HEK293 (cell line): ENCODE data around the gene BTD.

ENCODE experiments used
- CTCF ChIA-PET: fragments of 350-600 bp; formaldehyde crosslinking; extraction: SDS; loops from one replicate; lab custom pipeline; 2021; ENCODE audit warnings: antibody characterized with exemption; lab: Yijun Ruan, JAX
- POLR2A ChIA-PET: fragments of 300-600 bp; formaldehyde crosslinking; extraction: SDS; loops from one replicate; lab custom pipeline; 2020; ENCODE audit warnings: antibody characterized with exemption, inconsistent platforms; lab: Yijun Ruan, JAX
- H3K27ac ChIP-seq: fragments of 200-500 bp; sonication (Bioruptor generic); 2 replicates; pipeline ENCODE4 v1.5.1; 2014; ENCODE audit warnings: low read depth, low read length, control low read depth, inconsistent platforms; ENCODE audit errors: extremely low read depth
- H3K36me3 ChIP-seq, 2 experiments: fragments of 200-500 bp in 1 of 2; sonication (Bioruptor generic) in 1 of 2; 1 replicate in 1 of 2; 2 replicates in 1 of 2; pipeline ENCODE4 v1.5.1; 2014 to 2017; ENCODE audit warnings: inconsistent platforms in 2 of 2, low read length in 2 of 2; ENCODE audit not compliant: control insufficient read depth in 2 of 2, insufficient read depth in 1 of 2
- H3K4me1 ChIP-seq: fragments of 200-500 bp; sonication (Bioruptor generic); 2 replicates; pipeline ENCODE4 v1.5.1; 2014; ENCODE audit warnings: mild to moderate bottlenecking, low read length, inconsistent platforms; ENCODE audit not compliant: control insufficient read depth, insufficient read depth
- H3K4me3 ChIP-seq: 2 replicates; pipeline ENCODE4 v1.5.1; 2011; ENCODE audit warnings: low read depth, mild to moderate bottlenecking, control low read depth, low read length, moderate library complexity
- H3K9me3 ChIP-seq: fragments of 200-500 bp; sonication (Bioruptor generic); 2 replicates; pipeline ENCODE4 v1.5.1; 2014; ENCODE audit warnings: low read depth, low read length, inconsistent platforms; ENCODE audit not compliant: control insufficient read depth, insufficient read depth
- BCL11A ChIP-seq: fragments of 450-650 bp; formaldehyde crosslinking; IDR thresholded peaks from 2 replicates; pipeline ENCODE4 v1.5.1; 2016; ENCODE audit warnings: low read depth, missing biosample characterization, missing genetic modification characterization
- KLF1 ChIP-seq: fragments of 450-650 bp; formaldehyde crosslinking; IDR thresholded peaks from 2 replicates; pipeline ENCODE4 v1.5.1; 2016; ENCODE audit warnings: missing biosample characterization, missing genetic modification characterization
- MYNN ChIP-seq: fragments of 450-650 bp; formaldehyde crosslinking; IDR thresholded peaks from 2 replicates; pipeline ENCODE4 v1.5.1; 2016; ENCODE audit warnings: missing biosample characterization, missing genetic modification characterization, borderline replicate concordance
- OVOL3 ChIP-seq: fragments of 450-650 bp; formaldehyde crosslinking; IDR thresholded peaks from 2 replicates; pipeline ENCODE4 v1.5.1; 2016; ENCODE audit warnings: missing biosample characterization, missing genetic modification characterization
- SP7 ChIP-seq: fragments of 450-650 bp; formaldehyde crosslinking; IDR thresholded peaks from 2 replicates; pipeline ENCODE4 v1.5.1; 2016; ENCODE audit warnings: missing biosample characterization, missing genetic modification characterization
- YY1 ChIP-seq: fragments of 450-650 bp; formaldehyde crosslinking; IDR thresholded peaks from 2 replicates; pipeline ENCODE4 v1.5.1; 2018; ENCODE audit warnings: missing biosample characterization, missing genetic modification characterization
- ZBTB48 ChIP-seq: fragments of 450-650 bp; formaldehyde crosslinking; IDR thresholded peaks from 2 replicates; pipeline ENCODE4 v1.5.1; 2016; ENCODE audit warnings: missing biosample characterization, missing genetic modification characterization
- ZFHX2 ChIP-seq: fragments of 450-650 bp; formaldehyde crosslinking; conservative IDR thresholded peaks from 2 replicates; pipeline ENCODE4 v1.5.1; 2016; ENCODE audit warnings: missing biosample characterization, missing genetic modification characterization
- ZIC2 ChIP-seq: fragments of 450-650 bp; formaldehyde crosslinking; IDR thresholded peaks from 2 replicates; pipeline ENCODE4 v1.5.1; 2016; ENCODE audit warnings: missing biosample characterization, missing genetic modification characterization
- ZNF138 ChIP-seq: fragments of 450-650 bp; formaldehyde crosslinking; IDR thresholded peaks from 2 replicates; pipeline ENCODE4 v1.5.1; 2016; ENCODE audit warnings: missing biosample characterization, missing genetic modification characterization, borderline replicate concordance
- ZNF146 ChIP-seq: fragments of 450-650 bp; formaldehyde crosslinking; IDR thresholded peaks from 2 replicates; pipeline ENCODE4 v1.5.1; 2016; ENCODE audit warnings: missing biosample characterization, missing genetic modification characterization
- ZNF155 ChIP-seq: fragments of 450-650 bp; formaldehyde crosslinking; IDR thresholded peaks from 2 replicates; pipeline ENCODE4 v1.5.1; 2016; ENCODE audit warnings: missing biosample characterization, missing genetic modification characterization
- ZNF174 ChIP-seq: fragments of 450-650 bp; formaldehyde crosslinking; IDR thresholded peaks from 2 replicates; pipeline ENCODE4 v1.5.0; 2017; ENCODE audit warnings: missing biosample characterization, mild to moderate bottlenecking, missing genetic modification characterization
- ZNF274 ChIP-seq, 2 experiments: fragments of 200-500 bp in 1 of 2; fragments of 450-650 bp in 1 of 2; sonication (Bioruptor generic) in 1 of 2; formaldehyde crosslinking in 1 of 2; IDR thresholded peaks; 2 replicates each; pipeline versions ENCODE4 v1.5.1 to v1.6.1; 2014 to 2016; ENCODE audit warnings: borderline replicate concordance in 1 of 2, inconsistent platforms in 1 of 2, low read length in 1 of 2, missing biosample characterization in 1 of 2, missing genetic modification characterization in 1 of 2
- ZNF335 ChIP-seq: fragments of 450-650 bp; formaldehyde crosslinking; conservative IDR thresholded peaks from 2 replicates; pipeline ENCODE4 v1.5.1; 2016; ENCODE audit warnings: missing biosample characterization, missing genetic modification characterization
- ZNF350 ChIP-seq: fragments of 450-650 bp; formaldehyde crosslinking; IDR thresholded peaks from 2 replicates; pipeline ENCODE4 v1.5.0; 2017; ENCODE audit warnings: missing biosample characterization, mild to moderate bottlenecking, missing genetic modification characterization
- ZNF37A ChIP-seq: fragments of 450-650 bp; IDR thresholded peaks from 2 replicates; pipeline ENCODE4 v1.5.1; 2018; ENCODE audit warnings: missing biosample characterization, missing genetic modification characterization
- ZNF433 ChIP-seq: fragments of 450-650 bp; formaldehyde crosslinking; IDR thresholded peaks from 2 replicates; pipeline ENCODE4 v1.5.1; 2016; ENCODE audit warnings: missing biosample characterization, missing genetic modification characterization, low read depth
- ZNF501 ChIP-seq: fragments of 450-650 bp; formaldehyde crosslinking; IDR thresholded peaks from 2 replicates; pipeline ENCODE4 v1.5.1; 2016; ENCODE audit warnings: missing biosample characterization, missing genetic modification characterization
- ZNF510 ChIP-seq: fragments of 450-650 bp; formaldehyde crosslinking; IDR thresholded peaks from 2 replicates; pipeline ENCODE4 v1.5.1; 2018; ENCODE audit warnings: mild to moderate bottlenecking, missing genetic modification characterization, missing biosample characterization; ENCODE audit not compliant: insufficient replicate concordance
- ZNF555 ChIP-seq: fragments of 450-650 bp; formaldehyde crosslinking; conservative IDR thresholded peaks from 2 replicates; pipeline ENCODE4 v1.5.1; 2017; ENCODE audit warnings: missing biosample characterization, mild to moderate bottlenecking, missing genetic modification characterization, inconsistent platforms
- ZNF558 ChIP-seq: fragments of 450-650 bp; formaldehyde crosslinking; IDR thresholded peaks from 2 replicates; pipeline ENCODE4 v1.5.1; 2016; ENCODE audit warnings: missing biosample characterization, missing genetic modification characterization
- ZNF585B ChIP-seq: fragments of 450-650 bp; formaldehyde crosslinking; IDR thresholded peaks from 2 replicates; pipeline ENCODE4 v1.5.1; 2016; ENCODE audit warnings: missing biosample characterization, missing genetic modification characterization
- ZNF629 ChIP-seq: fragments of 450-650 bp; formaldehyde crosslinking; IDR thresholded peaks from 2 replicates; pipeline ENCODE4 v1.5.1; 2017; ENCODE audit warnings: missing biosample characterization, missing genetic modification characterization
- ZNF707 ChIP-seq: fragments of 450-650 bp; formaldehyde crosslinking; IDR thresholded peaks from 2 replicates; pipeline ENCODE4 v1.5.1; 2016; ENCODE audit warnings: missing biosample characterization, missing genetic modification characterization
- ZNF785 ChIP-seq: fragments of 450-650 bp; formaldehyde crosslinking; IDR thresholded peaks from 2 replicates; pipeline ENCODE4 v1.5.1; 2016; ENCODE audit warnings: missing biosample characterization, missing genetic modification characterization
- ZNF792 ChIP-seq: fragments of 450-650 bp; formaldehyde crosslinking; IDR thresholded peaks from 2 replicates; pipeline ENCODE4 v1.5.1; 2016; ENCODE audit warnings: missing biosample characterization, missing genetic modification characterization
- ZNF843 ChIP-seq: fragments of 450-650 bp; formaldehyde crosslinking; IDR thresholded peaks from 2 replicates; pipeline ENCODE4 v1.5.1; 2016; ENCODE audit warnings: missing biosample characterization, missing genetic modification characterization
- ZSCAN16 ChIP-seq: fragments of 450-650 bp; formaldehyde crosslinking; IDR thresholded peaks from 2 replicates; pipeline ENCODE4 v1.5.1; 2016; ENCODE audit warnings: missing biosample characterization, missing genetic modification characterization
- TF ChIP-seq, protein P1 (sequence below): fragments of 450-650 bp; formaldehyde crosslinking; IDR thresholded peaks from 2 replicates; pipeline ENCODE4 v1.5.1; 2016; ENCODE audit warnings: missing biosample characterization, missing genetic modification characterization
- TF ChIP-seq, protein P2 (sequence below): fragments of 450-650 bp; IDR thresholded peaks from 2 replicates; pipeline ENCODE4 v1.5.1; 2018; ENCODE audit warnings: missing biosample characterization, mild to moderate bottlenecking, missing genetic modification characterization
- TF ChIP-seq, protein P3 (sequence below): fragments of 450-650 bp; formaldehyde crosslinking; IDR thresholded peaks from 2 replicates; pipeline ENCODE4 v1.5.1; 2016; ENCODE audit warnings: missing biosample characterization, missing genetic modification characterization, low read depth
- TF ChIP-seq, protein P4 (sequence below): fragments of 450-650 bp; formaldehyde crosslinking; IDR thresholded peaks from 2 replicates; pipeline ENCODE4 v1.5.1; 2016; ENCODE audit warnings: missing biosample characterization, missing genetic modification characterization

BTD gene

DNA sequence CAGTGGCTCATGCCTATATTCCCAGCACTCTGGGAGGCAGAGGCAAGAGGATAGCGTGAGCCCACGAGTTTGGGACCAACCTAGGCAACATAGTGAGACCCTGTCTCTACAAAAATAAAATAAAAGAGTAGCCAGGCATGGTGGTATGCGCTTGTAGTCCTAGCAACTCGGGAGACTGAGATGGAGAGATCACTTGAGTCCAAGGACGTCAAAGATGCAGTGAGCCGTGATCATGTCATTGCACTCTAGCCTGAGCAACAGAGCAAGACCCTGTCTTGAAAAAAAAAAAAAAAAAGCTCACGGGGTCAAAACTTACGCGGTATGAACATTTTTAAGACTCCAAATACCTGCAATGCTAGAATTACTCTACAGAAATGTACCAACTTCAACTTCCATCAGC, 43.0 kb upstream of the BTD start:
- CTCF ChIA-PET = interaction anchor here (0.6 to 1.8 kb wide), 8 partner anchors 10 to 450 kb away, joined by 3 to 4 read pairs (median 3); no protein-coding TSS in a partner anchor
- H3K27ac ChIP-seq = no peak overlapping the region
- no peaks in the 10 kb centered on the region for H3K9me3 ChIP-seq
- H3K4me3 ChIP-seq = no peak overlapping the region
- TF ChIP-seq YY1 (no peak), ZNF155 (no peak), ZIC2 (tag by site-specific recombination) (no peak), ZNF335 (tag by site-specific recombination) (no peak), ZNF510 (tag by site-specific recombination) (no peak), ZNF138 (tag by site-specific recombination) (no peak), ZNF707 (tag by site-specific recombination) (no peak), KLF1 (tag by site-specific recombination) (no peak), ZNF843 (tag by site-specific recombination) (no peak), ZNF433 (no peak), BCL11A (no peak), ZNF37A (no peak), ZNF274 (IDR thresholded peaks at IDR 0.05; ENCODE audit: low read length) (no peak), ZNF274 (tag by site-specific recombination; IDR thresholded peaks at IDR 0.05; ENCODE audit: borderline replicate concordance) (no peak), ZNF629 (tag by site-specific recombination) (no peak), ZNF792 (tag by site-specific recombination) (no peak), ZNF350 (no peak), ZNF174 (tag by site-specific recombination) (no peak)
- TF ChIP-seq, protein P1, sequence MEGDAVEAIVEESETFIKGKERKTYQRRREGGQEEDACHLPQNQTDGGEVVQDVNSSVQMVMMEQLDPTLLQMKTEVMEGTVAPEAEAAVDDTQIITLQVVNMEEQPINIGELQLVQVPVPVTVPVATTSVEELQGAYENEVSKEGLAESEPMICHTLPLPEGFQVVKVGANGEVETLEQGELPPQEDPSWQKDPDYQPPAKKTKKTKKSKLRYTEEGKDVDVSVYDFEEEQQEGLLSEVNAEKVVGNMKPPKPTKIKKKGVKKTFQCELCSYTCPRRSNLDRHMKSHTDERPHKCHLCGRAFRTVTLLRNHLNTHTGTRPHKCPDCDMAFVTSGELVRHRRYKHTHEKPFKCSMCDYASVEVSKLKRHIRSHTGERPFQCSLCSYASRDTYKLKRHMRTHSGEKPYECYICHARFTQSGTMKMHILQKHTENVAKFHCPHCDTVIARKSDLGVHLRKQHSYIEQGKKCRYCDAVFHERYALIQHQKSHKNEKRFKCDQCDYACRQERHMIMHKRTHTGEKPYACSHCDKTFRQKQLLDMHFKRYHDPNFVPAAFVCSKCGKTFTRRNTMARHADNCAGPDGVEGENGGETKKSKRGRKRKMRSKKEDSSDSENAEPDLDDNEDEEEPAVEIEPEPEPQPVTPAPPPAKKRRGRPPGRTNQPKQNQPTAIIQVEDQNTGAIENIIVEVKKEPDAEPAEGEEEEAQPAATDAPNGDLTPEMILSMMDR (tag by site-specific recombination) = no peak
- TF ChIP-seq, protein P2, sequence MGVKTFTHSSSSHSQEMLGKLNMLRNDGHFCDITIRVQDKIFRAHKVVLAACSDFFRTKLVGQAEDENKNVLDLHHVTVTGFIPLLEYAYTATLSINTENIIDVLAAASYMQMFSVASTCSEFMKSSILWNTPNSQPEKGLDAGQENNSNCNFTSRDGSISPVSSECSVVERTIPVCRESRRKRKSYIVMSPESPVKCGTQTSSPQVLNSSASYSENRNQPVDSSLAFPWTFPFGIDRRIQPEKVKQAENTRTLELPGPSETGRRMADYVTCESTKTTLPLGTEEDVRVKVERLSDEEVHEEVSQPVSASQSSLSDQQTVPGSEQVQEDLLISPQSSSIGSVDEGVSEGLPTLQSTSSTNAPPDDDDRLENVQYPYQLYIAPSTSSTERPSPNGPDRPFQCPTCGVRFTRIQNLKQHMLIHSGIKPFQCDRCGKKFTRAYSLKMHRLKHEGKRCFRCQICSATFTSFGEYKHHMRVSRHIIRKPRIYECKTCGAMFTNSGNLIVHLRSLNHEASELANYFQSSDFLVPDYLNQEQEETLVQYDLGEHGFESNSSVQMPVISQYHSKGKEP (tag by site-specific recombination) = no peak
- TF ChIP-seq, protein P3, sequence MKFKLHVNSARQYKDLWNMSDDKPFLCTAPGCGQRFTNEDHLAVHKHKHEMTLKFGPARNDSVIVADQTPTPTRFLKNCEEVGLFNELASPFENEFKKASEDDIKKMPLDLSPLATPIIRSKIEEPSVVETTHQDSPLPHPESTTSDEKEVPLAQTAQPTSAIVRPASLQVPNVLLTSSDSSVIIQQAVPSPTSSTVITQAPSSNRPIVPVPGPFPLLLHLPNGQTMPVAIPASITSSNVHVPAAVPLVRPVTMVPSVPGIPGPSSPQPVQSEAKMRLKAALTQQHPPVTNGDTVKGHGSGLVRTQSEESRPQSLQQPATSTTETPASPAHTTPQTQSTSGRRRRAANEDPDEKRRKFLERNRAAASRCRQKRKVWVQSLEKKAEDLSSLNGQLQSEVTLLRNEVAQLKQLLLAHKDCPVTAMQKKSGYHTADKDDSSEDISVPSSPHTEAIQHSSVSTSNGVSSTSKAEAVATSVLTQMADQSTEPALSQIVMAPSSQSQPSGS (tag by site-specific recombination) = no peak
- H3K36me3 ChIP-seq = peaks cover 8 to 31% of the 10 kb centered on the region in 2 experiments
- POLR2A ChIA-PET = no interaction called here
- H3K4me1 ChIP-seq = no peaks in the 10 kb centered on the region

DNA sequence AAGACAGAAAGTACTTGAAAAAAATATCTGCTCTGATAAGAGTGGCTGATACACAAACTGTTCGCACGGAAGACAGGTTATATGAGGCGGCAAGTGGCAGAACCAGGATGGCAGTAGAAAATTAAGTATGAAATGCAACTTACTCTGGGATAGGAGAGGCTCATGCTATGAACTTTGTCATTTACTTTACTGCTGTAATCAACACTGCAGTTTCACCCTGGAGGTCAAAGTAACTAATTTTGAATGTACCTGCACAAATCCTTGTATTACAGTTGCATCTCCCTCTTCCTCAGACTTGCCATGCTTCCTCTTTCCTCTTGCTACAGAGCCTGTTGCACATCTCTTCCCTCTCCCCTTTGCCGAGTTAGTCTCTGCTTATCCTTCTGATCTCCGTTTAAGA, 39.0 kb upstream of the BTD start:
- H3K9me3 ChIP-seq = no peaks in the 10 kb centered on the region
- H3K36me3 ChIP-seq = peaks cover 21 to 54% of the 10 kb centered on the region in 2 experiments
- H3K4me3 ChIP-seq = no peak overlapping the region
- ChIA-PET POLR2A (no interaction called here), CTCF (no interaction called here)
- no peak overlapping the region for H3K27ac ChIP-seq
- no peaks in the 10 kb centered on the region for H3K4me1 ChIP-seq
- TF ChIP-seq, protein P4, sequence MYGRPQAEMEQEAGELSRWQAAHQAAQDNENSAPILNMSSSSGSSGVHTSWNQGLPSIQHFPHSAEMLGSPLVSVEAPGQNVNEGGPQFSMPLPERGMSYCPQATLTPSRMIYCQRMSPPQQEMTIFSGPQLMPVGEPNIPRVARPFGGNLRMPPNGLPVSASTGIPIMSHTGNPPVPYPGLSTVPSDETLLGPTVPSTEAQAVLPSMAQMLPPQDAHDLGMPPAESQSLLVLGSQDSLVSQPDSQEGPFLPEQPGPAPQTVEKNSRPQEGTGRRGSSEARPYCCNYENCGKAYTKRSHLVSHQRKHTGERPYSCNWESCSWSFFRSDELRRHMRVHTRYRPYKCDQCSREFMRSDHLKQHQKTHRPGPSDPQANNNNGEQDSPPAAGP (tag by site-specific recombination) = no peak
- TF ChIP-seq ZBTB48 (tag by site-specific recombination) = no peak
- TF ChIP-seq OVOL3 (tag by site-specific recombination) = no peak
- TF ChIP-seq YY1 = no peak
- no peak for TF ChIP-seq SP7 (tag by site-specific recombination)
- no peak for TF ChIP-seq ZNF785 (tag by site-specific recombination)
- TF ChIP-seq ZNF558 (tag by site-specific recombination) = no peak
- TF ChIP-seq ZNF146 (tag by site-specific recombination) = no peak
- no peak for TF ChIP-seq ZSCAN16 (tag by site-specific recombination)
- TF ChIP-seq ZNF585B = no peak
- TF ChIP-seq ZNF555 (tag by site-specific recombination) = no peak
- TF ChIP-seq ZNF501 (tag by site-specific recombination) = no peak
- no peak for TF ChIP-seq ZFHX2 (tag by site-specific recombination)
- TF ChIP-seq MYNN (tag by site-specific recombination) = no peak
